GM18907 (cell line): Measurements from ENCODE around the gene PAQR5.

Experiments
- ATAC-seq: cut with Tn5 transposase; IDR thresholded peaks from one replicate; pipeline ENCODE4 v1.9.1; 2021; ENCODE audit warnings: mild to moderate bottlenecking, moderate library complexity; ENCODE audit not compliant: unreplicated experiment

The PAQR5 gene

GRCh38 chr15:69389426-69389825 lies 90.7 kb downstream of the PAQR5 start:
- no peak for ATAC-seq

- no peak for ATAC-seq
Measured at GRCh38 chr15:69390575-69390974, 91.9 kb downstream of the PAQR5 start.

- no peak for ATAC-seq
Measured at GRCh38 chr15:69391046-69391757, 92.5 kb downstream of the PAQR5 start.

GRCh38 chr15:69392352-69392751 lies 93.6 kb downstream of the PAQR5 start:
- ATAC-seq, result no peak

- ATAC-seq, result no peak
Measured at GRCh38 chr15:69393831-69394491, 95.2 kb downstream of the PAQR5 start.

- ATAC-seq, result peak; percentile 57
Measured at GRCh38 chr15:69394556-69395282, 96.0 kb downstream of the PAQR5 start.

- ATAC-seq, result no peak
Measured at GRCh38 chr15:69395460-69395859, 96.7 kb downstream of the PAQR5 start.

GRCh38 chr15:69395991-69396390 lies 97.3 kb downstream of the PAQR5 start:
- no peak for ATAC-seq

- no peak for ATAC-seq
Measured at GRCh38 chr15:69398491-69398891, 99.8 kb downstream of the PAQR5 start.

GRCh38 chr15:69400850-69401249 lies 102.1 kb downstream of the PAQR5 start:
- no peak for ATAC-seq

- ATAC-seq, result no peak
Measured at GRCh38 chr15:69402816-69403215, 104.1 kb downstream of the PAQR5 start.

GRCh38 chr15:69403594-69403993 lies 104.9 kb downstream of the PAQR5 start:
- no peak for ATAC-seq

GRCh38 chr15:69405110-69405509 lies 106.4 kb downstream of the PAQR5 start:
- ATAC-seq, result no peak

- ATAC-seq, result no peak
Measured at GRCh38 chr15:69407719-69408400, 109.1 kb downstream of the PAQR5 start.

GRCh38 chr15:69408841-69409240 lies 110.1 kb downstream of the PAQR5 start:
- ATAC-seq, result no peak

GRCh38 chr15:69410248-69410874 lies 111.6 kb downstream of the PAQR5 start:
- no peak for ATAC-seq

- ATAC-seq, result no peak
Measured at GRCh38 chr15:69412274-69412673, 113.6 kb downstream of the PAQR5 start.

- ATAC-seq, result no peak
Measured at GRCh38 chr15:69412701-69413100, 114.0 kb downstream of the PAQR5 start.

GRCh38 chr15:69413822-69414700 lies 115.3 kb downstream of the PAQR5 start, which contains the start of gene KIF23:
Gene KIF23, plus strand, starts transcription at chr15:69414349. Its CDS starts 117 bp downstream, at chr15:69414466.
- ATAC-seq, result peak; percentile 90

GRCh38 chr15:69414701-69415167 lies 116.0 kb downstream of the PAQR5 start:
- ATAC-seq, result peak; percentile 38
